Right lobe of liver (tissue), 6 donors: Measurements from ENCODE around the gene MOB1B. TPM values are rescaled to one million over a fixed set of nuclear protein-coding genes. Genes with fewer than 3 reads are reported as not detected.

Experiments
- ATAC-seq, 4 donors: fragments of 200-7000 bp; cut with Tn5 transposase; one replicate each; pipeline ENCODE4 v1.9.1; 2020; ENCODE audit warnings: mild to moderate bottlenecking in 4 of 4, moderate library complexity in 4 of 4
- DNase-seq, 3 donors: peaks; one replicate each; pipeline ENCODE4 v3.0.0-alpha.2; 2020
- H3K27ac ChIP-seq, 3 donors: fragments of 200-600 bp; one replicate each; pipeline ENCODE4 v1.8.0; 2022
- H3K27me3 ChIP-seq, 2 donors: fragments of 200-600 bp; one replicate each; pipeline ENCODE4 v1.8.0; 2022
- H3K36me3 ChIP-seq, 4 donors: fragments of 200-600 bp; sonication (generic) in 1 of 4; one replicate each; pipeline versions ENCODE4 v1.5.1 to v1.8.0; 2017 to 2022; ENCODE audit warnings: control low read depth in 1 of 4
- H3K4me1 ChIP-seq, 4 donors: fragments of 200-600 bp; sonication (generic) in 1 of 4; one replicate each; pipeline versions ENCODE4 v1.5.1 to v1.8.0; 2017 to 2022; ENCODE audit warnings: control low read depth in 1 of 4
- H3K4me3 ChIP-seq, 3 donors: fragments of 200-600 bp; one replicate each; pipeline ENCODE4 v1.8.0; 2022
- H3K9me3 ChIP-seq, 4 donors: fragments of 200-600 bp; sonication (generic) in 1 of 4; one replicate each; pipeline versions ENCODE4 v1.5.1 to v1.8.0; 2017 to 2022; ENCODE audit warnings: control low read depth in 1 of 4
- POLR2A ChIP-seq: fragments of 450-650 bp; IDR thresholded peaks from one replicate; pipeline ENCODE4 v1.6.1; 2017; ENCODE audit warnings: antibody characterized with exemption, mild to moderate bottlenecking
- WGBS: methylation state at CpG from one replicate; pipeline ENCODE4 v1.1.6; 2018; ENCODE audit warnings: low coverage, low lambda C conversion rate; ENCODE audit not compliant: insufficient coverage; ENCODE audit errors: missing lambda C conversion rate; 5-methylcytosine and 5-hydroxymethylcytosine counted together
- intact Hi-C, 2 donors: fragments of 100-400 bp; cut with DNase I; formaldehyde crosslinking; loops; one replicate each; pipeline versions ENCODE4 v1.11.2 to v1.14.1; 2022
- total RNA-seq, 6 experiments: library from RNA; depleted of rRNA in 2 of 6; stranded (reverse); fragments of >200 nt in 2 of 6; fragmentation: NEBNext Ultra II Directional in 3 of 6; extraction: Animal tissue kit (Norgen Biotek cat#: 25700) in 3 of 6; gene quantifications; one replicate each; pipeline versions ENCODE4 v1.1.0 to v1.2.4, GENCODE V29; 2016 to 2023
- TF ChIP-seq, protein P1 (sequence below), 4 donors: fragments of 200-600 bp in 3 of 4; fragments of 450-650 bp in 1 of 4; IDR thresholded peaks; one replicate each; pipeline versions ENCODE4 v1.5.1 to v1.8.0; 2016 to 2022; ENCODE audit warnings: antibody characterized with exemption in 4 of 4, mild to moderate bottlenecking in 2 of 4
- donor health status: DM: no; HTN: yes; CAD: no.
- donor health status: DM: no; HTN: no; CAD: no.
- donor health status: DM: no; HTN: no; CAD: no.
- donor health status: DM: no; HTN: yes; CAD: no.
- donor health status: DM: no; HTN: yes; CAD: no.

The MOB1B gene
- total RNA-seq, 6 experiments from 2014 or later: 4.4 to 13.0 (median 6.5) TPM

DNA sequence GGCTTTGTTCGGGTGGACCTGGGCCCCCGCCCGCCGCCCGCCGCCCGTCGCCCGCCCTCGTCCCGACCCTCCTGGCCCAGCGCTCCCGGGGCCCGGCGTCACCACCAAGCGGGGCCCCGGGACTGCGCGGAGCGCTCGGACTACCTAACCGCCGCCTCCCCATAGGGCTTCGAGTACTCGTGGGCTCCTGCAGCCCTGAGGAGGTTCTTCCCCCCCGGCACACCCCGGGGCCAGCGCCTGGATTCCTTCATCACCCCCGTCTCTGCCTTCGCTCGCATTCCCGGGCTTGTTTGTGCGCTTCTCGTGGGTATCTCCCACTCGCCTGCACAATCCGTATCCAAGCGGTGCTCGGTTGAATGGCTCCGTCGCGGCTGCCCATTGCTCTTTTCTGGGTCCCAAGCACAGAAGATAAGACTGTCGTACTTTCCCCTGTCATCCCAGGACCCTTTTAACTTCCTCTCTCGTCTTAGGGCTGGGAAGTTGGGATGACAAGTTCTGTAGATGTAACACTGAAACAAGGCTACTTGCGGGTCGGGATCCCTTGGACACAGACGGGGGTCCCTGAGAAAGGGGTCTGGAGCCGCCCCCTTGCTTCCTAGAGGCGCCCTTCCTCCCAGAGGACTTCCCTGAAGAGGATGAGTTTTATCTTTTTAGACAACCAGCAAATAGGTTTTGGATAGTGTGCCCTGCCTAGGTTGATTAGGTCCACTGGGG is 565 bp downstream of the MOB1B start:
- Histone ChIP-seq H3K4me3 (peak overlapping the region; percentile 83 to 89 (median 87)), H3K4me1 (peaks cover 0 to 2% (median 0%) of the 10 kb centered on the region in 4 donors), H3K27me3 (no peaks in the 10 kb centered on the region), H3K9me3 (no peaks in the 10 kb centered on the region), H3K27ac (peak overlapping the region; percentile 31 to 80 (median 65)), H3K36me3 (no peaks in the 10 kb centered on the region)
- under 1% methylated on average over 24 of the region's 48 CpGs for WGBS
- TF ChIP-seq, protein P1, sequence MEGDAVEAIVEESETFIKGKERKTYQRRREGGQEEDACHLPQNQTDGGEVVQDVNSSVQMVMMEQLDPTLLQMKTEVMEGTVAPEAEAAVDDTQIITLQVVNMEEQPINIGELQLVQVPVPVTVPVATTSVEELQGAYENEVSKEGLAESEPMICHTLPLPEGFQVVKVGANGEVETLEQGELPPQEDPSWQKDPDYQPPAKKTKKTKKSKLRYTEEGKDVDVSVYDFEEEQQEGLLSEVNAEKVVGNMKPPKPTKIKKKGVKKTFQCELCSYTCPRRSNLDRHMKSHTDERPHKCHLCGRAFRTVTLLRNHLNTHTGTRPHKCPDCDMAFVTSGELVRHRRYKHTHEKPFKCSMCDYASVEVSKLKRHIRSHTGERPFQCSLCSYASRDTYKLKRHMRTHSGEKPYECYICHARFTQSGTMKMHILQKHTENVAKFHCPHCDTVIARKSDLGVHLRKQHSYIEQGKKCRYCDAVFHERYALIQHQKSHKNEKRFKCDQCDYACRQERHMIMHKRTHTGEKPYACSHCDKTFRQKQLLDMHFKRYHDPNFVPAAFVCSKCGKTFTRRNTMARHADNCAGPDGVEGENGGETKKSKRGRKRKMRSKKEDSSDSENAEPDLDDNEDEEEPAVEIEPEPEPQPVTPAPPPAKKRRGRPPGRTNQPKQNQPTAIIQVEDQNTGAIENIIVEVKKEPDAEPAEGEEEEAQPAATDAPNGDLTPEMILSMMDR (IDR thresholded peaks at IDR 0.05): no peak
- no peak for TF ChIP-seq POLR2A
- intact Hi-C loops: no loop called here
- DNase-seq (peak in 1 of 3 donors; percentile 47), ATAC-seq (peak; percentile 68 to 76 (median 72))

DNA sequence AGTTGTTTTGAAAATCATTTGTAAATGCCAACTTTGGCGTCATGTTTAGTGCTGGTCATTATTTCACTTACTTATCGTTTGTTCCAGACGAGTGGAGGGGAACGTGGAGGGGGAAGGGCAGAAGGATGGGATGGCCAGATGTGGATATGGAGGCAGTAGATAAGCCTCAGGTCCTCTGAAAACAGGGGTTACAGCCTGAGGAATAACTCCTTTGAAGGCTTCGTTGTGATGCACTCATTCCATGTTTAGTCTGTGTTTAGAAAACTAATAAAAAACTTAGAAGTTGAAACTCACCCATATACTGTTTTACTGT is 1.1 kb downstream of the MOB1B start:
- 5% methylated on average over 5 of the region's 5 CpGs for WGBS
- intact Hi-C loops: no loop called here
- H3K4me1 ChIP-seq: peaks cover 0 to 2% (median 0%) of the 10 kb centered on the region in 4 donors
- peak overlapping the region; percentile 83 to 89 (median 87) for H3K4me3 ChIP-seq
- no peaks in the 10 kb centered on the region for H3K9me3 ChIP-seq
- ATAC-seq (peak in 1 of 4 donors; percentile 3), DNase-seq (no peak)
- H3K27me3 ChIP-seq: no peaks in the 10 kb centered on the region
- TF ChIP-seq, protein P1 (IDR thresholded peaks at IDR 0.05): no peak
- no peak for TF ChIP-seq POLR2A
- peak overlapping the region in 1 of 3 donors; percentile 80 for H3K27ac ChIP-seq
- H3K36me3 ChIP-seq: no peaks in the 10 kb centered on the region

DNA sequence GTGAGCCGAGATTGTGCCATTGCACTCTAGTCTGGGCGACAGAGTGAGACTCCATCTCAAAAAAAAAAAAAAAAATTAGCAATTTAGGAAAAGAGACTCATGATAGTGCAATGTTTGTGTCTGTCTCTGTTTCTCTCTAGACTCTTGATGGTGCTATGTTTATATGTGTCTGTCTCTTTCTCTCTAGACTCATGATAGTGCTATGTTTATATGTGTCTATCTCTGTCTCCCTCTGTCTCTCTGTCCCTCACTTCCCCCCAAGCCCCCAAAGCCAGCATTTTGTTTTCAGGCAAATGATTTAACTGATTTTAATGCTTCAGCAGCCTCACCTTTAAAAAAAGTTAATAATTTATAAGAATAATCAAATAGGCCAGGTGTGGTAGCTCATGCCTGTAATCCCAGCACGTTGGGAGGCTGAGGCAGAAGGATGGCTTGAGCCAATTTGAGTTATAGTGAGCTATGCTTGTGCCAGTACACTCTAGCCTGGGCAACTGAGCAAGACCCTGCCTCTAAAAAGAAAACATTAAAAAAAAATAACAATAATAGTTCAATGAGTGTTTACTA is 6.9 kb downstream of the MOB1B start:
- no peak overlapping the region for H3K4me3 ChIP-seq
- H3K4me1 ChIP-seq: peaks cover 0 to 2% (median under 1%) of the 10 kb centered on the region in 4 donors
- intact Hi-C loops: no loop called here
- no peaks in the 10 kb centered on the region for H3K9me3 ChIP-seq
- no peak for ATAC-seq
- 53% methylated on average over 2 of the region's 3 CpGs for WGBS
- DNase-seq: no peak
- no peaks in the 10 kb centered on the region for H3K27me3 ChIP-seq
- H3K36me3 ChIP-seq: no peaks in the 10 kb centered on the region
- H3K27ac ChIP-seq: no peak overlapping the region
- TF ChIP-seq POLR2A: no peak
- TF ChIP-seq, protein P1 (IDR thresholded peaks at IDR 0.05): no peak

DNA sequence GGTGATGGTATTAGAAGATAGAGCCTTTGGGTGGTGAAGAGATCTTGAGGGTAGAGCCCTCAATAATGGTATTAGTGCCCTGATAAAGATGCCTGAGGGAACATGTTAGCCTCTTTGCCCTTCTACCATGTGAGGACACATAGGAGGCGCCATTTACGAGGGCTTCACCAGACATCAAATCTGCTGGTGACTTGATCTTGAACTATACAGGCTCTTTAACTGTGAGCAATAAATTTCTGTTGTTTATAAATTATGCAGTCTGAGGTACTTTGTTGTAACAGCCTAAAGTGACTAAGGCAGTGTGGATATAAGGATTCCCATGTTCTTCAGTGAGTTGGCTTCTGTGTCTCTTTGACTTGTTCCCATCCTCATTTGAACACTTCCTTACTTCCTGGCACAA is 11.8 kb downstream of the MOB1B start:
- intact Hi-C loops: no loop called here
- TF ChIP-seq, protein P1 (IDR thresholded peaks at IDR 0.05): no peak
- no peak for TF ChIP-seq POLR2A
- no peaks in the 10 kb centered on the region for H3K27me3 ChIP-seq

More for the DNA sequence above, 11.8 kb downstream of the MOB1B start:
- ATAC-seq (no peak), DNase-seq (no peak)
- Histone ChIP-seq H3K27ac (no peak overlapping the region), H3K4me1 (peaks cover 0 to 14% (median 5%) of the 10 kb centered on the region in 4 donors), H3K4me3 (no peak overlapping the region), H3K36me3 (no peaks in the 10 kb centered on the region), H3K9me3 (no peaks in the 10 kb centered on the region)
- WGBS: 100% methylated on average over 1 of the region's 2 CpGs
